ENCODE results near the gene TERT.

DNA sequence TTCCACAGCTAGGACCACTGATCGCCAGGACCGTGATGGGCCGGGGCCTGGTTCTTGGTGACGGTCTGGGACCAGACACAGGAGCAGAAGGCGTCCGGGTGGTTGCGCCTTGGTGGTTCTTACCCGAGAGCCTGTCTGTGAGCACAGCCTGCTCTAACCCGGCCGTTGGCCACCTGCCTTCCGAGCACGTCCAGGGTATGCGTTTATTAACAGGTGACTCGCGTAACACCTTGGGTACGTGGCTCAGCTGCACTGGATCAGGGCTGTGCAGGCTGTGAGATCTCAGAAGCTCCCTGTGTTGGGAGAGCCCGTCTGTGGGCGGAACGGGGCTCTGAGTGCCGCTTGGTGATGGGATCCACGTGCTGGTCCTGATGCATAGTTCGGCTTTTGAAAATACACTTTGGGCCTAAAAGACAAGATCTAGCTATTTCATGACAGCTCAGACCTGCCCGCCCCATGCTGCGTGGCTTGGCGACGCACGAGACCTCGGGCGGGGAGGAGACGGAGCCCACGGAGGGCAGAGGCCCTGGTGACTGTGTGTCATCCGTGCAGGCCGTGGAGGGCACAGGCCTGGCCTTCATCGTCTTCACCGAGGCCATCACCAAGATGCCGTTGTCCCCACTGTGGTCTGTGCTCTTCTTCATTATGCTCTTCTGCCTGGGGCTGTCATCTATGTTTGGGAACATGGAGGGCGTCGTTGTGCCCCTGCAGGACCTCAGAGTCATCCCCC lies 76.4 kb downstream of the TERT start:
- no peak for TF ChIP-seq EZH2 (IDR thresholded peaks at IDR 0.05; ENCODE audit: borderline replicate concordance, low read length)
- TF ChIP-seq, protein P1, sequence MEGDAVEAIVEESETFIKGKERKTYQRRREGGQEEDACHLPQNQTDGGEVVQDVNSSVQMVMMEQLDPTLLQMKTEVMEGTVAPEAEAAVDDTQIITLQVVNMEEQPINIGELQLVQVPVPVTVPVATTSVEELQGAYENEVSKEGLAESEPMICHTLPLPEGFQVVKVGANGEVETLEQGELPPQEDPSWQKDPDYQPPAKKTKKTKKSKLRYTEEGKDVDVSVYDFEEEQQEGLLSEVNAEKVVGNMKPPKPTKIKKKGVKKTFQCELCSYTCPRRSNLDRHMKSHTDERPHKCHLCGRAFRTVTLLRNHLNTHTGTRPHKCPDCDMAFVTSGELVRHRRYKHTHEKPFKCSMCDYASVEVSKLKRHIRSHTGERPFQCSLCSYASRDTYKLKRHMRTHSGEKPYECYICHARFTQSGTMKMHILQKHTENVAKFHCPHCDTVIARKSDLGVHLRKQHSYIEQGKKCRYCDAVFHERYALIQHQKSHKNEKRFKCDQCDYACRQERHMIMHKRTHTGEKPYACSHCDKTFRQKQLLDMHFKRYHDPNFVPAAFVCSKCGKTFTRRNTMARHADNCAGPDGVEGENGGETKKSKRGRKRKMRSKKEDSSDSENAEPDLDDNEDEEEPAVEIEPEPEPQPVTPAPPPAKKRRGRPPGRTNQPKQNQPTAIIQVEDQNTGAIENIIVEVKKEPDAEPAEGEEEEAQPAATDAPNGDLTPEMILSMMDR (conservative IDR thresholded peaks at IDR 0.05 in 1 of 2, IDR thresholded peaks at IDR 0.05 in 1 of 2; ENCODE audit: extremely low read depth in 1 of 2, insufficient read depth in 1 of 2, low read depth in 1 of 2, low read length in 2 of 2), result no peak

Data from mammary epithelial cell (primary cell).